IMR-90 (cell line): Measurements from ENCODE around the gene SLAMF1. TPM values are rescaled to one million over a fixed set of nuclear protein-coding genes. Genes with fewer than 3 reads are reported as not detected.

ENCODE experiments used
- ATAC-seq: fragments of 200-7000 bp; cut with Tn5 transposase; 2 replicates; pipeline ENCODE4 v1.9.1; 2020; ENCODE audit warnings: low read depth, mild to moderate bottlenecking, moderate library complexity
- BruUV-seq: library from RNA; stranded (reverse); fragments of 400-500 nt; replicated peaks from 2 replicates; lab custom pipeline; 2021; lab: Mats Ljungman, UMichigan
- CTCF ChIA-PET: fragments of 300-600 bp; formaldehyde crosslinking; extraction: SDS; loops from one replicate; lab custom pipeline; 2021; ENCODE audit warnings: antibody characterized with exemption; lab: Yijun Ruan, JAX
- POLR2A ChIA-PET: fragments of 300-600 bp; sonication (Branson Sonifier 250); formaldehyde crosslinking; loops from one replicate; lab custom pipeline; 2022; ENCODE audit warnings: antibody characterized with exemption; ENCODE audit not compliant: unreplicated experiment; lab: Charles Lee
- DNase-seq: peaks from one replicate; pipeline ENCODE4 v3.0.0; 2013
- H2AFZ ChIP-seq: replicated peaks from 2 replicates; pipeline ENCODE3; 2013; ENCODE audit warnings: low read length, mild to moderate bottlenecking; ENCODE audit not compliant: poor library complexity
- H2AK5ac ChIP-seq: 2 replicates; pipeline ENCODE4 v1.6.1; 2013; ENCODE audit warnings: low read depth, low read length, inconsistent platforms
- H2AK9ac ChIP-seq: replicated peaks from 2 replicates; pipeline ENCODE3; 2013; ENCODE audit warnings: mild to moderate bottlenecking, low read depth, low read length, moderate library complexity; ENCODE audit not compliant: poor library complexity
- H2BK120ac ChIP-seq: 2 replicates; pipeline ENCODE4 v1.6.1; 2013; ENCODE audit warnings: low read depth, low read length, inconsistent platforms
- H2BK15ac ChIP-seq: 3 replicates; pipeline ENCODE4 v1.6.1; 2013; ENCODE audit warnings: low read depth, low read length, inconsistent platforms
- H2BK20ac ChIP-seq: 2 replicates; pipeline ENCODE4 v1.6.1; 2013; ENCODE audit warnings: low read depth, mild to moderate bottlenecking, inconsistent platforms, low read length, moderate library complexity
- H2BK5ac ChIP-seq: 2 replicates; pipeline ENCODE4 v1.6.1; 2013; ENCODE audit warnings: mild to moderate bottlenecking, low read depth, low read length, inconsistent platforms; ENCODE audit not compliant: poor library complexity, severe bottlenecking
- H3K14ac ChIP-seq: replicated peaks from 2 replicates; pipeline ENCODE4 v1.6.1; 2013; ENCODE audit warnings: low read depth, low read length, inconsistent platforms
- H3K18ac ChIP-seq: 2 replicates; pipeline ENCODE4 v1.6.1; 2013; ENCODE audit warnings: low read depth, low read length, control low read depth
- H3K23ac ChIP-seq: 2 replicates; pipeline ENCODE4 v1.6.1; 2013; ENCODE audit warnings: low read depth, low read length, inconsistent platforms
- H3K27ac ChIP-seq: 2 replicates; pipeline ENCODE4 v1.5.1; 2013; ENCODE audit warnings: mild to moderate bottlenecking, control low read depth, low read length; ENCODE audit not compliant: insufficient read depth
- H3K27me3 ChIP-seq: 2 replicates; pipeline ENCODE4 v1.6.1; 2013; ENCODE audit warnings: low read length; ENCODE audit not compliant: control insufficient read depth, insufficient read depth
- H3K36me3 ChIP-seq: 2 replicates; pipeline ENCODE4 v1.6.1; 2013; ENCODE audit warnings: low read length, mixed read lengths; ENCODE audit not compliant: control insufficient read depth, insufficient read depth
- H3K4ac ChIP-seq: 2 replicates; pipeline ENCODE4 v1.6.1; 2013; ENCODE audit warnings: low read depth, low read length, inconsistent platforms
- H3K4me1 ChIP-seq: 2 replicates; pipeline ENCODE4 v1.6.1; 2013; ENCODE audit warnings: low read length, mixed read lengths; ENCODE audit not compliant: control insufficient read depth, insufficient read depth
- H3K4me2 ChIP-seq: 2 replicates; pipeline ENCODE4 v1.6.1; 2013; ENCODE audit warnings: low read depth, mild to moderate bottlenecking, control low read depth, low read length, moderate library complexity
- H3K4me3 ChIP-seq: 2 replicates; pipeline ENCODE4 v1.5.1; 2013; ENCODE audit warnings: low read depth, mild to moderate bottlenecking, control low read depth, low read length, moderate library complexity; ENCODE audit not compliant: insufficient read depth
- H3K56ac ChIP-seq: 2 replicates; pipeline ENCODE4 v1.6.1; 2013; ENCODE audit warnings: low read length, inconsistent platforms; ENCODE audit not compliant: insufficient read depth; ENCODE audit errors: extremely low read depth
- H3K79me1 ChIP-seq, 2 experiments: 2 replicates each; pipeline ENCODE4 v1.6.1; 2013; ENCODE audit warnings: low read length in 2 of 2, inconsistent platforms in 1 of 2, low read depth in 1 of 2
- H3K9ac ChIP-seq: 2 replicates; pipeline ENCODE4 v1.6.1; 2013; ENCODE audit warnings: low read depth, low read length, control low read depth
- H3K9me1 ChIP-seq: 2 replicates; pipeline ENCODE4 v1.6.1; 2013; ENCODE audit warnings: low read length, inconsistent platforms; ENCODE audit not compliant: insufficient read depth
- H3K9me3 ChIP-seq: 2 replicates; pipeline ENCODE4 v1.6.1; 2013; ENCODE audit warnings: low read length; ENCODE audit not compliant: control insufficient read depth, insufficient read depth
- H4K20me1 ChIP-seq: 2 replicates; pipeline ENCODE4 v1.6.1; 2013; ENCODE audit warnings: low read length, inconsistent platforms; ENCODE audit not compliant: insufficient read depth
- H4K5ac ChIP-seq: 2 replicates; pipeline ENCODE4 v1.6.1; 2013; ENCODE audit warnings: mild to moderate bottlenecking, low read depth, low read length, control low read depth
- H4K8ac ChIP-seq, 2 experiments: 2 replicates each; pipeline ENCODE4 v1.6.1; 2013; ENCODE audit warnings: low read depth in 2 of 2, low read length in 2 of 2, control low read depth in 1 of 2, inconsistent platforms in 1 of 2
- H4K91ac ChIP-seq: 2 replicates; pipeline ENCODE4 v1.6.1; 2013; ENCODE audit warnings: low read depth, low read length, inconsistent platforms; ENCODE audit not compliant: insufficient read depth
- CHD1 ChIP-seq: IDR thresholded peaks from 2 replicates; pipeline ENCODE4 v1.6.1; 2012; ENCODE audit warnings: low read depth, low read length, improper control_type of control experiment
- CTCF ChIP-seq: conservative IDR thresholded peaks from 2 replicates; pipeline ENCODE4 v1.5.1; 2012; ENCODE audit warnings: mild to moderate bottlenecking, low read depth, low read length, improper control_type of control experiment
- ELK1 ChIP-seq: fragments of 150-350 bp; IDR thresholded peaks from 2 replicates; pipeline ENCODE4 v1.6.1; 2016; ENCODE audit warnings: low read depth, mild to moderate bottlenecking, low read length, moderate library complexity, borderline replicate concordance
- MAFK ChIP-seq: IDR thresholded peaks from 2 replicates; pipeline ENCODE4 v1.6.1; 2012; ENCODE audit warnings: low read depth, low read length, improper control_type of control experiment
- MAZ ChIP-seq: IDR thresholded peaks from 2 replicates; pipeline ENCODE4 v1.6.1; 2012; ENCODE audit warnings: low read depth, mild to moderate bottlenecking, low read length, improper control_type of control experiment, moderate library complexity, borderline replicate concordance
- MXI1 ChIP-seq: IDR thresholded peaks from 2 replicates; pipeline ENCODE4 v1.6.1; 2012; ENCODE audit warnings: low read depth, mild to moderate bottlenecking, low read length, moderate library complexity, borderline replicate concordance
- NFE2L2 ChIP-seq: fragments of 150-350 bp; IDR thresholded peaks from 2 replicates; pipeline ENCODE4 v1.6.1; 2016; ENCODE audit warnings: low read depth, mild to moderate bottlenecking, low read length
- POLR2A ChIP-seq: IDR thresholded peaks from 2 replicates; pipeline ENCODE4 v1.6.1; 2012; ENCODE audit warnings: mild to moderate bottlenecking, low read depth, low read length
- RAD21 ChIP-seq: IDR thresholded peaks from 2 replicates; pipeline ENCODE4 v1.6.1; 2012; ENCODE audit warnings: low read length, improper control_type of control experiment
- RCOR1 ChIP-seq: IDR thresholded peaks from 2 replicates; pipeline ENCODE4 v1.6.1; 2012; ENCODE audit warnings: mild to moderate bottlenecking, low read length, improper control_type of control experiment; ENCODE audit not compliant: insufficient replicate concordance
- SMC3 ChIP-seq: fragments of 150-350 bp; IDR thresholded peaks from 2 replicates; pipeline ENCODE4 v1.6.1; 2016; ENCODE audit warnings: low read depth, mild to moderate bottlenecking, antibody characterized with exemption, low read length, moderate library complexity
- WGBS, 2 experiments: methylation state at CpG; one replicate each; pipeline versions ENCODE4 v1.1.5 to v1.1.7; 2013; ENCODE audit warnings: missing lambda C conversion rate in 2 of 2; ENCODE audit not compliant: insufficient read length in 1 of 2; ENCODE audit errors: extremely low coverage in 2 of 2; 5-methylcytosine and 5-hydroxymethylcytosine counted together
- dilution Hi-C: fragments of 300-500 bp; cut with HindIII; formaldehyde crosslinking; loops from one replicate; pipeline ENCODE4 v1.14.3; 2018; ENCODE audit warnings: low sequenced_read_pairs; ENCODE audit not compliant: unreplicated experiment
- in situ Hi-C: fragments of 300-500 bp; cut with MboI; formaldehyde crosslinking; loops from 3 replicates; pipeline ENCODE4 v1.14.3; 2019; ENCODE audit warnings: low sequenced_read_pairs, inconsistent platforms, mixed read lengths
- intact Hi-C: fragments of 100-400 bp; cut with micrococcal nuclease; formaldehyde crosslinking; loops from 2 replicates; pipeline ENCODE4 v1.10.0; 2022
- polyA plus RNA-seq, 3 experiments: library from polyadenylated mRNA; depleted of rRNA; stranded (reverse); fragments of >200 nt; gene quantifications; 2 replicates each; pipeline ENCODE4 v1.2.3, GENCODE V29; 2012; ENCODE audit warnings: low replicate concordance in 1 of 3
- total RNA-seq: library from RNA; depleted of rRNA; stranded (reverse); fragments of >200 nt; gene quantifications from 2 replicates; pipeline ENCODE4 v1.2.3, GENCODE V29; 2012

SLAMF1 gene
- total and polyA plus RNA-seq, 2 of the 4 experiments (the other 2 are of a cell fraction), result not detected

- Histone ChIP-seq H3K56ac (no peak overlapping the region), H2BK20ac (no peak overlapping the region), H3K4me1 (no peaks in the 10 kb centered on the region), H3K79me1 (no peaks in the 10 kb centered on the region), H3K18ac (no peak overlapping the region), H3K9me3 (no peaks in the 10 kb centered on the region), H2AFZ (no peak overlapping the region), H3K36me3 (no peaks in the 10 kb centered on the region), H4K20me1 (no peaks in the 10 kb centered on the region), H2BK5ac (no peak overlapping the region), H3K23ac (no peak overlapping the region), H4K5ac (no peak overlapping the region), H2BK15ac (no peak overlapping the region), H2AK9ac (no peak overlapping the region), H3K4me3 (no peak overlapping the region), H3K9me1 (no peaks in the 10 kb centered on the region), H3K4ac (no peak overlapping the region), H2AK5ac (no peak overlapping the region), H3K27ac (no peak overlapping the region), H4K8ac (no peak overlapping the region), H3K14ac (no peak overlapping the region), H3K4me2 (no peak overlapping the region), H4K91ac (no peak overlapping the region), H3K27me3 (no peaks in the 10 kb centered on the region), H3K9ac (no peak overlapping the region), H2BK120ac (no peak overlapping the region)
- ChIA-PET CTCF (no interaction called here), POLR2A (no interaction called here)
- dilution Hi-C loops (no loop called here), intact Hi-C loops (no loop called here), in situ Hi-C loops (no loop called here)
- ATAC-seq (no peak), DNase-seq (no peak)
- BruUV-seq, result no TSS peak
- WGBS, 2 experiments, result no CpG with 5 or more reads among the region's 4 CpGs
- TF ChIP-seq CHD1 (no peak), RAD21 (no peak), MAZ (no peak), MAFK (no peak), RCOR1 (no peak), NFE2L2 (no peak), CTCF (no peak), SMC3 (no peak), POLR2A (no peak), ELK1 (no peak), MXI1 (no peak)
These were observed 12.7 kb upstream of the SLAMF1 start for GRCh38 chr1:160659566-160659965.
